H9 (cell line): Measurements from ENCODE around the gene PHGDH. TPM values are rescaled to one million over a fixed set of nuclear protein-coding genes. Genes with fewer than 3 reads are reported as not detected.

Experiments
- DNase-seq: peaks from one replicate; pipeline ENCODE4 v3.0.0-alpha.2; 2017
- H2AFZ ChIP-seq: one replicate; pipeline ENCODE4 v1.6.1; 2013; ENCODE audit warnings: mild to moderate bottlenecking, low read length, control low read depth, moderate library complexity
- H2AK5ac ChIP-seq: 2 replicates; pipeline ENCODE4 v1.6.1; 2013; ENCODE audit warnings: low read length, control low read depth, mixed read lengths; ENCODE audit not compliant: insufficient read length
- H2BK120ac ChIP-seq: one replicate; pipeline ENCODE4 v1.6.1; 2013; ENCODE audit warnings: low read depth, mild to moderate bottlenecking, low read length, control low read depth, inconsistent platforms; ENCODE audit not compliant: poor library complexity, severe bottlenecking
- H2BK12ac ChIP-seq: 2 replicates; pipeline ENCODE4 v1.6.1; 2013; ENCODE audit warnings: low read length, control low read depth, mixed read lengths, low read depth; ENCODE audit not compliant: insufficient read length
- H2BK15ac ChIP-seq: 2 replicates; pipeline ENCODE4 v1.6.1; 2013; ENCODE audit warnings: low read depth, low read length, control low read depth
- H2BK20ac ChIP-seq: one replicate; pipeline ENCODE4 v1.6.1; 2013; ENCODE audit warnings: low read depth, mild to moderate bottlenecking, low read length, control low read depth, inconsistent platforms; ENCODE audit not compliant: poor library complexity, severe bottlenecking
- H2BK5ac ChIP-seq: 2 replicates; pipeline ENCODE4 v1.6.1; 2013; ENCODE audit warnings: low read length, control low read depth, mixed read lengths; ENCODE audit not compliant: insufficient read length
- H3K14ac ChIP-seq: 2 replicates; pipeline ENCODE4 v1.6.1; 2013; ENCODE audit warnings: low read length, control low read depth; ENCODE audit not compliant: insufficient read depth
- H3K18ac ChIP-seq: 2 replicates; pipeline ENCODE4 v1.6.1; 2013; ENCODE audit warnings: low read depth, mild to moderate bottlenecking, mixed read lengths, low read length, control low read depth; ENCODE audit not compliant: insufficient read length
- H3K23ac ChIP-seq: 2 replicates; pipeline ENCODE4 v1.6.1; 2013; ENCODE audit warnings: low read length, control low read depth, mixed read lengths, low read depth; ENCODE audit not compliant: insufficient read length
- H3K23me2 ChIP-seq: 2 replicates; pipeline ENCODE4 v1.6.1; 2013; ENCODE audit warnings: low read depth, mild to moderate bottlenecking, mixed read lengths, low read length, control low read depth; ENCODE audit not compliant: insufficient read length, poor library complexity, severe bottlenecking
- H3K27ac ChIP-seq: 2 replicates; pipeline ENCODE4 v1.5.1; 2013; ENCODE audit warnings: low read length, control low read depth, mixed read lengths, low read depth; ENCODE audit not compliant: insufficient read length
- H3K27me3 ChIP-seq: 2 replicates; pipeline ENCODE4 v1.6.1; 2013; ENCODE audit warnings: low read length, control low read depth, inconsistent platforms; ENCODE audit not compliant: insufficient read depth
- H3K4ac ChIP-seq: 2 replicates; pipeline ENCODE4 v1.6.1; 2013; ENCODE audit warnings: low read depth, mild to moderate bottlenecking, control low read depth, inconsistent platforms, low read length, moderate library complexity
- H3K4me1 ChIP-seq: 2 replicates; pipeline ENCODE4 v1.6.1; 2013; ENCODE audit warnings: low read length, control low read depth, inconsistent platforms; ENCODE audit not compliant: insufficient read depth
- H3K4me2 ChIP-seq: 2 replicates; pipeline ENCODE4 v1.6.1; 2013; ENCODE audit warnings: low read length, control low read depth, mixed read lengths; ENCODE audit not compliant: insufficient read length, insufficient read depth
- H3K56ac ChIP-seq: 2 replicates; pipeline ENCODE4 v1.6.1; 2013; ENCODE audit warnings: low read depth, mild to moderate bottlenecking, mixed read lengths, low read length, control low read depth; ENCODE audit not compliant: insufficient read length
- H3K79me1 ChIP-seq: 2 replicates; pipeline ENCODE4 v1.6.1; 2013; ENCODE audit warnings: low read depth, mild to moderate bottlenecking, moderate library complexity, low read length, control low read depth, inconsistent platforms; ENCODE audit not compliant: insufficient read depth, poor library complexity, severe bottlenecking
- H3K79me2 ChIP-seq: 2 replicates; pipeline ENCODE4 v1.6.1; 2013; ENCODE audit warnings: low read length, control low read depth, inconsistent platforms; ENCODE audit not compliant: insufficient read depth
- H3K9ac ChIP-seq: 2 replicates; pipeline ENCODE4 v1.6.1; 2013; ENCODE audit warnings: low read length, control low read depth, mixed read lengths; ENCODE audit not compliant: insufficient read length; ENCODE audit errors: extremely low read depth
- H3K9me3 ChIP-seq: one replicate; pipeline ENCODE4 v1.6.1; 2013; ENCODE audit warnings: low read depth, low read length, inconsistent platforms; ENCODE audit not compliant: control insufficient read depth
- H3T11ph ChIP-seq: one replicate; pipeline ENCODE4 v1.6.1; 2013; ENCODE audit warnings: mild to moderate bottlenecking, low read length, control low read depth, inconsistent platforms
- H4K20me1 ChIP-seq: one replicate; pipeline ENCODE4 v1.6.1; 2013; ENCODE audit not compliant: control insufficient read depth, insufficient read length, insufficient read depth
- H4K5ac ChIP-seq: 2 replicates; pipeline ENCODE4 v1.6.1; 2013; ENCODE audit warnings: low read depth, mild to moderate bottlenecking, mixed read lengths, low read length, control low read depth; ENCODE audit not compliant: insufficient read length
- H4K8ac ChIP-seq: replicated peaks from 2 replicates; pipeline ENCODE4 v1.6.1; 2013; ENCODE audit warnings: low read length, control low read depth, mixed read lengths, low read depth; ENCODE audit not compliant: insufficient read length
- H4K91ac ChIP-seq: 2 replicates; pipeline ENCODE4 v1.6.1; 2013; ENCODE audit warnings: low read depth, mild to moderate bottlenecking, moderate library complexity, mixed read lengths, low read length, control low read depth; ENCODE audit not compliant: insufficient read length
- H3K27ac Mint-ChIP-seq, 3 experiments: 2 replicates in 2 of 3; 3 replicates in 1 of 3; pipeline ENCODE4 v1.8.0; 2020 to 2021; ENCODE audit warnings: mixed read lengths in 3 of 3, mild to moderate bottlenecking in 1 of 3, moderate library complexity in 1 of 3
- H3K27me3 Mint-ChIP-seq: 2 replicates; pipeline ENCODE4 v1.8.0; 2021; ENCODE audit warnings: low read depth, mild to moderate bottlenecking, moderate library complexity, mixed read lengths
- H3K36me3 Mint-ChIP-seq, 3 experiments: 2 replicates in 2 of 3; 3 replicates in 1 of 3; pipeline ENCODE4 v1.8.0; 2020 to 2021; ENCODE audit warnings: low read depth in 3 of 3, mixed read lengths in 3 of 3; ENCODE audit not compliant: insufficient read depth in 1 of 3
- H3K4me1 Mint-ChIP-seq, 2 experiments: 2 replicates each; pipeline ENCODE4 v1.8.0; 2020; ENCODE audit warnings: mixed read lengths in 2 of 2
- H3K4me3 Mint-ChIP-seq, 2 experiments: 2 replicates in 1 of 2; 3 replicates in 1 of 2; pipeline ENCODE4 v1.8.0; 2020 to 2021; ENCODE audit warnings: mild to moderate bottlenecking in 2 of 2, mixed read lengths in 2 of 2, moderate library complexity in 1 of 2
- H3K9me3 Mint-ChIP-seq, 2 experiments: 2 replicates in 1 of 2; 3 replicates in 1 of 2; pipeline ENCODE4 v1.8.0; 2020; ENCODE audit warnings: mild to moderate bottlenecking in 2 of 2, mixed read lengths in 2 of 2, moderate library complexity in 1 of 2
- CTCF ChIP-seq: fragments of 200-600 bp; sonication (generic); conservative IDR thresholded peaks from 3 replicates; pipeline ENCODE4 v1.8.0; 2021; ENCODE audit warnings: antibody characterized with exemption, mild to moderate bottlenecking
- total RNA-seq: library from RNA; stranded (reverse); gene quantifications from 2 replicates; pipeline ENCODE4 v1.2.1, GENCODE V29; 2021

The PHGDH gene
- total RNA-seq, 1 experiment from 2014 or later: 458 TPM

- no peak overlapping the region for H2BK5ac ChIP-seq
- Mint-ChIP-seq H3K27me3 (peaks cover 11% of the 10 kb centered on the region), H3K36me3 (peaks cover 9 to 32% (median 19%) of the 10 kb centered on the region in 3 experiments), H3K9me3 (peaks cover 25 to 26% of the 10 kb centered on the region in 2 experiments), H3K27ac (no peak overlapping the region), H3K4me1 (peaks cover 4 to 5% of the 10 kb centered on the region in 2 experiments; a peak in 3 of 4 replicates), H3K4me3 (no peak overlapping the region)
- no peak overlapping the region for H3K27ac ChIP-seq
- H2BK120ac ChIP-seq: no peak overlapping the region
- no peak overlapping the region for H4K8ac ChIP-seq
- no peak overlapping the region for H3K14ac ChIP-seq
- no peaks in the 10 kb centered on the region for H4K20me1 ChIP-seq
- no peaks in the 10 kb centered on the region for H3K9me3 ChIP-seq
- H2AFZ ChIP-seq: no peak overlapping the region
- no peak overlapping the region for H3K56ac ChIP-seq
- H3K23ac ChIP-seq: no peak overlapping the region
- TF ChIP-seq CTCF: no peak
- no peak overlapping the region for H3K4me2 ChIP-seq
- no peaks in the 10 kb centered on the region for H3K23me2 ChIP-seq
- no peak overlapping the region for H4K5ac ChIP-seq
- DNase-seq: no peak
- no peaks in the 10 kb centered on the region for H3K79me2 ChIP-seq
- H4K91ac ChIP-seq: no peak overlapping the region
- H2BK20ac ChIP-seq: no peak overlapping the region
- H3K27me3 ChIP-seq: no peaks in the 10 kb centered on the region
- no peaks in the 10 kb centered on the region for H3K4me1 ChIP-seq
- H2BK15ac ChIP-seq: no peak overlapping the region
- H3K18ac ChIP-seq: no peak overlapping the region
- no peak overlapping the region for H3K4ac ChIP-seq
- H2BK12ac ChIP-seq: no peak overlapping the region
- H3K79me1 ChIP-seq: no peaks in the 10 kb centered on the region
- H3T11ph ChIP-seq: no peak overlapping the region
- no peak overlapping the region for H2AK5ac ChIP-seq
- no peak overlapping the region for H3K9ac ChIP-seq
Observed at GRCh38 chr1:119701659-119702058, 10.1 kb upstream of the PHGDH start.
